GM12891 (cell line): ENCODE measurements around the gene TRPV6.

Experiments
- DNase-seq: peaks from one replicate; pipeline ENCODE4 v3.0.0; 2011; ENCODE audit warnings: low spot score; ENCODE audit not compliant: insufficient read length
- FAIRE-seq: peaks from 2 replicates; lab custom pipeline; 2011; peaks lifted over from hg19 to GRCh38; lab: Jason Lieb, UNC
- PAX5 ChIP-seq: IDR thresholded peaks from 2 replicates; pipeline ENCODE4 v1.6.1; 2011; ENCODE audit warnings: low read length, moderate library complexity, mild to moderate bottlenecking; ENCODE audit not compliant: insufficient read depth, severe bottlenecking
- POLR2A ChIP-seq: IDR thresholded peaks from 2 replicates; pipeline ENCODE4 v1.6.1; 2011; ENCODE audit warnings: low read depth, low read length, control low read depth
- POLR2AphosphoS5 ChIP-seq: IDR thresholded peaks from 2 replicates; pipeline ENCODE4 v1.6.1; 2011; ENCODE audit warnings: low read depth, low read length, control low read depth
- POU2F2 ChIP-seq: IDR thresholded peaks from 2 replicates; pipeline ENCODE4 v1.6.1; 2011; ENCODE audit warnings: low read depth, mild to moderate bottlenecking, control low read depth, low read length, moderate library complexity
- SPI1 ChIP-seq: IDR thresholded peaks from 2 replicates; pipeline ENCODE4 v1.6.1; 2011; ENCODE audit warnings: low read depth, low read length, control low read depth
- TAF1 ChIP-seq: IDR thresholded peaks from 2 replicates; pipeline ENCODE4 v1.6.1; 2011; ENCODE audit warnings: low read depth, low read length, control low read depth

The TRPV6 gene

DNA sequence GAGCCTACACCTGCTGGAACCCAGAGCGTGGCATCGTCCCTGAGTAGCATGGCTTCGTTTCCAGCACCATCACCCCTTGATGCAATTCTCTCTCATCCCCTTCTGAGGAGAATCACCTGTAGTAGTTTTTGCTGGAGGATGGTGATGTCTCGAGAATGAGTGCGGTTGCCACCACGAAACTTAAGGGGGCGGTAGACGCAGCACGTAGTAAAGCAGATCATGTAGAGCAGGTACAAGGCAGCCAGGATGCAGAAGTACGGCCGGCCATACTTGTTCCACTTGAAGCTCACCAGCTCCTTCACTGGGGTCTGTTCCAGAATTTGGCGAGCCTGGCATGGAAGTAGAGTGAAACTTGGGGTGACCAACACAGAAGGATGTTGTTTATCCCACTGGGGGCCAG is 39.9 kb upstream of the TRPV6 start:
- DNase-seq (no peak), FAIRE-seq (no peak)
- TF ChIP-seq POU2F2 (no peak), POLR2AphosphoS5 (no peak), POLR2A (no peak), PAX5 (no peak), SPI1 (no peak), TAF1 (no peak)

- TF ChIP-seq SPI1: no peak
- TF ChIP-seq POU2F2: no peak
- TF ChIP-seq PAX5: no peak
- TF ChIP-seq POLR2AphosphoS5: no peak
- no peak for TF ChIP-seq TAF1
- no peak for TF ChIP-seq POLR2A
- FAIRE-seq (no peak), DNase-seq (no peak)
Measured at GRCh38 chr7:142923391-142923790, 37.8 kb upstream of the TRPV6 start.

GRCh38 chr7:142919656-142920055 is 34.1 kb upstream of the TRPV6 start:
- TF ChIP-seq POU2F2 (no peak), POLR2AphosphoS5 (no peak), SPI1 (no peak), PAX5 (no peak), POLR2A (no peak), TAF1 (no peak)
- FAIRE-seq: no peak
- DNase-seq: no peak

DNA sequence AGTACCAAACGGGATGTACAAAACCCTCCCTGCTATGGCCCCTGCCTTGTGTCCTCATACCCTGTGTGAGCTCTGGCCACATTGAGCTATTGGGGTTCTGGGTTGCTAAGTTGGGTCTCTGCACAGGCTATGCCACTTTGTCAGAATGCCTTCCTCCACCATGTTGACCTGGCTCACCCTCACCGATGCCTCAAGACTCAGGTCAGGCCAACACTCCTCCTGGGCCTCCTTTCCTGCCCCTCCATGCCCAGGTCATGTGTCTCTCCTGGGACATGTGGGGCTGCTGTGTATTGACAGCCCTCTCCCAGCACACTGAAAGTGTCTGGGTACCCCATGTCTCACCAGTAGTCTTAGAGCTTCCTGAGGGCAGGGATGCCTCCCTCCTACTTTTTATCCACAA is 33.4 kb upstream of the TRPV6 start:
- DNase-seq: no peak
- TF ChIP-seq POU2F2 (no peak), TAF1 (no peak), POLR2A (no peak), POLR2AphosphoS5 (no peak), PAX5 (no peak), SPI1 (no peak)
- FAIRE-seq: no peak

- no peak for FAIRE-seq
- TF ChIP-seq POLR2AphosphoS5: no peak
- TF ChIP-seq SPI1: no peak
- TF ChIP-seq POU2F2: no peak
- TF ChIP-seq POLR2A: no peak
- no peak for TF ChIP-seq TAF1
- TF ChIP-seq PAX5: no peak
- no peak for DNase-seq
Measured at GRCh38 chr7:142917447-142917846, 31.9 kb upstream of the TRPV6 start.

- FAIRE-seq (no peak), DNase-seq (no peak)
- TF ChIP-seq POLR2AphosphoS5 (no peak), PAX5 (no peak), TAF1 (no peak), SPI1 (no peak), POU2F2 (no peak), POLR2A (no peak)
Measured at GRCh38 chr7:142916508-142916907, 31.0 kb upstream of the TRPV6 start.

- DNase-seq: no peak
- FAIRE-seq: no peak
- TF ChIP-seq TAF1 (no peak), PAX5 (no peak), POU2F2 (no peak), SPI1 (no peak), POLR2A (no peak), POLR2AphosphoS5 (no peak)
Measured at GRCh38 chr7:142915315-142915714, 29.8 kb upstream of the TRPV6 start.

DNA sequence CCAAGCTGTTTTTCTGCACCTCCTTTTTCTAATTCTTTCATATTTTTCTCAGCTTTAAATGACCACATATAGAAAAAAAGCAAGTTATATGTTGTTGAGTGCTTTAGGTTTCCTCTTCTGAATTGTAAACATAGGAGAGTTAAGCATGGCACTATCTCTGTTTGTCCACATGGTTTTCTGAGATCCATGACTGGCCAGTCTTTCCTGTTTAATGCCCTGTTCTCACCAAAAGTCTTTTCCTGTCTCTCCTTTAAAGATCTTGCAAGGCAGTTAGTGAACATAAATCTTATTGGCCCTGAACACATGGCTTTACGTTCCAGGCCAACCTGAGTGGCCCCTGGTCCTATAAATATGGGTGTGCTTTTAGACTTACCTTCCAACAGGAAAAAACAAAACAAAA is 28.6 kb upstream of the TRPV6 start:
- no peak for TF ChIP-seq TAF1
- TF ChIP-seq PAX5: no peak
- TF ChIP-seq POLR2A: no peak
- TF ChIP-seq POU2F2: no peak
- TF ChIP-seq SPI1: no peak
- FAIRE-seq (no peak), DNase-seq (no peak)

GRCh38 chr7:142913566-142913965 is 28.0 kb upstream of the TRPV6 start:
- TF ChIP-seq SPI1 (no peak), PAX5 (no peak), TAF1 (no peak), POLR2A (no peak), POLR2AphosphoS5 (no peak), POU2F2 (no peak)
- no peak for FAIRE-seq
- DNase-seq: no peak

DNA sequence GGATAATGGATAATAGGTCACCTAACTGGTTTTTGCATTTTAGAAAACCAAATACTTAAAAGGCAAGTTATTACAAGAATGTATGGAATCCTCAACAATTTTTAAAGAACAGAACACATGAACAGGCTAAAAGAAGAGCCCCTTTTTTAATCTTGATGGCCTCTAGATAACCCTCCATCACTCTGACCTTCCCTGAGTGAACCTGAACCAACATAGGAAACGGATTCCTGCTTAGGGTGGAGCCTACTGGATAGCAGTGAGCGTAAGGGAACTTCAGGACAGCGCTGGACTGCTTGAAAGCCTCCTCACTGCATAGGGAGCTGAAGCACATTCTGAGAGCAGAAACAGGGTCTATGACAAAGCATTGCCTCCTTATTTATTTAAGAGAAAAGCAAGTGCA is 27.5 kb upstream of the TRPV6 start:
- no peak for TF ChIP-seq SPI1
- TF ChIP-seq POLR2AphosphoS5: no peak
- TF ChIP-seq PAX5: no peak
- no peak for TF ChIP-seq POLR2A
- no peak for TF ChIP-seq TAF1
- no peak for TF ChIP-seq POU2F2
- DNase-seq (no peak), FAIRE-seq (no peak)
